ENCODE data around the gene KDM5B. TPM values are rescaled to one million over a fixed set of nuclear protein-coding genes. Genes with fewer than 3 reads are reported as not detected.

The KDM5B gene
- total and polyA plus RNA-seq, 2 of the 8 experiments (the other 6 are each of a cell fraction or from before 2014, with no cell fraction given) = 73.3 to 210 TPM

- peak overlapping the region; percentile 41; the same call in 1 of the 2 replicates for H2BK5ac ChIP-seq (ENCODE audit: low read depth, low read length)
- no peak overlapping the region for H2BK12ac ChIP-seq (ENCODE audit: low read depth, low read length)
- H4K91ac ChIP-seq (replicated peaks; ENCODE audit: insufficient read length, low read length) = no peak overlapping the region
- H3K4me1 ChIP-seq (replicated peaks in 1 of 4; ENCODE audit: control insufficient read depth in 3 of 4, insufficient read depth in 4 of 4, low read length in 3 of 4) = peaks cover 11 to 18% (median 15%) of the 10 kb centered on the region in 4 experiments
- no peak overlapping the region for H2BK20ac ChIP-seq (ENCODE audit: low read length)
- no peak for FAIRE-seq
- no peak overlapping the region for H3K14ac ChIP-seq (ENCODE audit: insufficient read length)
- no peaks in the 10 kb centered on the region for H3K36me3 ChIP-seq (ENCODE audit: control insufficient read depth in 2 of 4, insufficient read depth in 4 of 4, low read length in 3 of 4)
- H4K8ac ChIP-seq (ENCODE audit: extremely low read depth, insufficient read depth, low read length) = peak overlapping the region; percentile 90; the same call in 1 of the 2 replicates
- peak overlapping the region; percentile 86 to 96 (median 89) for H3K4me3 ChIP-seq (ENCODE audit: extremely low read depth in 1 of 4, insufficient read depth in 2 of 4, low read depth in 3 of 4, low read length in 4 of 4)
- peak overlapping the region; percentile 45 for H4K5ac ChIP-seq (ENCODE audit: insufficient read length, low read depth, low read length)
- H3K79me2 ChIP-seq (ENCODE audit: control insufficient read depth in 1 of 2, insufficient read depth in 2 of 2, low read length in 2 of 2) = peaks cover 37 to 66% of the 10 kb centered on the region in 2 experiments
- no peaks in the 10 kb centered on the region for H3K9me3 ChIP-seq (ENCODE audit: insufficient read depth in 2 of 2, low read depth in 1 of 2, low read length in 1 of 2)
- H3K18ac ChIP-seq (ENCODE audit: extremely low read depth, low read length) = no peak overlapping the region; the same call in 1 of the 2 replicates
- H3K27me3 ChIP-seq (replicated peaks in 1 of 4; ENCODE audit: control insufficient read depth in 3 of 4, extremely low read depth in 1 of 4, insufficient read depth in 3 of 4, low read length in 3 of 4) = peaks cover 0 to 5% (median 2%) of the 10 kb centered on the region in 4 experiments; a peak in 2 of 7 replicates
- H2BK120ac ChIP-seq (replicated peaks; ENCODE audit: low read depth, low read length) = no peak overlapping the region
- peaks cover 14% of the 10 kb centered on the region for H3K23me2 ChIP-seq (ENCODE audit: low read depth, low read length)
- no peak overlapping the region for H2AFZ ChIP-seq (ENCODE audit: low read length)
- H3K23ac ChIP-seq (ENCODE audit: insufficient read length) = no peak overlapping the region
- peak overlapping the region; percentile 60 to 99 for H3K4me2 ChIP-seq (ENCODE audit: insufficient read depth in 1 of 2, low read depth in 2 of 2, low read length in 2 of 2)
- TF ChIP-seq SIN3A (conservative IDR thresholded peaks at IDR 0.05 in 1 of 2, IDR thresholded peaks at IDR 0.05 in 1 of 2; ENCODE audit: low read depth in 1 of 2, low read length in 2 of 2) (peak in 1 of 2 experiments; percentile 39; a peak in 1 of 4 replicates), SP1 (IDR thresholded peaks at IDR 0.05; ENCODE audit: low read depth, low read length) (no peak), POLR2A (IDR thresholded peaks at IDR 0.05; ENCODE audit: control extremely low read depth in 1 of 2, low read depth in 2 of 2, low read length in 2 of 2) (peak in 1 of 2 experiments; percentile 3; a peak in 2 of 3 replicates), TAF1 (IDR thresholded peaks at IDR 0.05; ENCODE audit: low read depth, low read length) (peak; percentile 66), YY1 (IDR thresholded peaks at IDR 0.05; ENCODE audit: low read depth, low read length) (peak; percentile 84)
- WGBS, 2 experiments (ENCODE audit: extremely low coverage in 1 of 2, insufficient coverage in 1 of 2, insufficient read length in 1 of 2, insufficient replicate concordance in 2 of 2, low coverage in 1 of 2, low lambda C conversion rate in 2 of 2, missing lambda C conversion rate in 1 of 2) = 2% methylated on average over 21 of the region's 45 CpGs; no CpG with 5 or more reads in 1 of the 2 experiments
- no peak overlapping the region for H3K4ac ChIP-seq (replicated peaks; ENCODE audit: insufficient read length, low read depth, low read length)
- no peaks in the 10 kb centered on the region for H3K79me1 ChIP-seq (ENCODE audit: low read depth, low read length)
- DNase-seq (ENCODE audit: low read depth in 1 of 2, low spot score in 2 of 2) = peak in 1 of 2 experiments; percentile 56
- no peak overlapping the region for H2AK5ac ChIP-seq (ENCODE audit: low read depth, low read length)
- POLR2A ChIA-PET (ENCODE audit: partially characterized antibody) = interaction anchor here (0.6 to 8.4 kb wide), 20 partner anchors 9 to 136 kb away, joined by 3 to 81 read pairs (median 5); partner anchors contain the start of gene RABIF
- H3K27ac ChIP-seq (ENCODE audit: low read depth, low read length) = peak overlapping the region; percentile 76; the same call in 1 of the 2 replicates
- H4K20me1 ChIP-seq (replicated peaks in 1 of 2; ENCODE audit: control insufficient read depth in 1 of 2, insufficient read depth in 2 of 2, low read length in 2 of 2) = peaks cover 3 to 6% of the 10 kb centered on the region in 2 experiments
- CTCF ChIA-PET (ENCODE audit: partially characterized antibody) = interaction anchor here (1.0 to 1.1 kb wide), 2 partner anchors 45 to 46 kb away, joined by 3 to 4 read pairs; no protein-coding TSS in a partner anchor
- H3K56ac ChIP-seq (replicated peaks; ENCODE audit: insufficient read length, low read depth, low read length) = no peak overlapping the region
- H2BK15ac ChIP-seq (ENCODE audit: low read length) = no peak overlapping the region
- H3K9ac ChIP-seq (replicated peaks in 1 of 4; ENCODE audit: extremely low read depth in 1 of 4, low read depth in 3 of 4, low read length in 3 of 4) = peak overlapping the region; percentile 59 to 94 (median 83)
Observed at GRCh38 chr1:202807451-202807925, 733 bp downstream of the KDM5B start.

All from H1 (cell line).